Measurements from ENCODE around the gene SLC41A1.

GRCh38 chr1:205767248-205767647 is 45.8 kb downstream of the SLC41A1 start:
- TF ChIP-seq POLR2AphosphoS5 (IDR thresholded peaks at IDR 0.05) (no peak), CTCF (IDR thresholded peaks at IDR 0.05) (no peak), POLR2A (IDR thresholded peaks at IDR 0.05) (no peak)

Data from breast epithelium (tissue), 3 donors.